ENCODE measurements around the gene VWA5B1.

- TF ChIP-seq CTCF (conservative IDR thresholded peaks at IDR 0.05; ENCODE audit: low read depth, low read length) (no peak), EZH2phosphoT487 (IDR thresholded peaks at IDR 0.05; ENCODE audit: borderline replicate concordance, low read length) (no peak)
Measured at GRCh38 chr1:20324704-20325406, 34.2 kb downstream of the VWA5B1 start.

All from PC-3 (cell line).